Liver (tissue), 9 donors: ENCODE results near the gene MAP2K6. TPM values are rescaled to one million over a fixed set of nuclear protein-coding genes. Genes with fewer than 3 reads are reported as not detected.

ENCODE experiments used
- DNase-seq: peaks from one replicate; pipeline ENCODE4 v3.0.0-alpha.2; 2017; ENCODE audit warnings: low spot score
- H3K27ac ChIP-seq, 2 donors: one replicate each; pipeline ENCODE4 v1.7.0; 2013; ENCODE audit warnings: inconsistent platforms in 2 of 2, low read length in 2 of 2, control low read depth in 1 of 2, low read depth in 1 of 2, mild to moderate bottlenecking in 1 of 2
- H3K27me3 ChIP-seq, 4 donors: one replicate each; pipeline versions ENCODE4 v1.6.1 to v1.7.0; 2013; ENCODE audit warnings: low read length in 3 of 4, inconsistent platforms in 1 of 4, mild to moderate bottlenecking in 1 of 4, moderate library complexity in 1 of 4; ENCODE audit not compliant: control insufficient read depth in 4 of 4, insufficient read depth in 4 of 4
- H3K36me3 ChIP-seq, 4 donors: one replicate each; pipeline versions ENCODE4 v1.6.1 to v1.7.0; 2013; ENCODE audit warnings: low read length in 3 of 4, mild to moderate bottlenecking in 3 of 4, low read depth in 1 of 4, moderate library complexity in 1 of 4; ENCODE audit not compliant: control insufficient read depth in 4 of 4, insufficient read depth in 3 of 4
- H3K4me1 ChIP-seq, 4 donors: one replicate each; pipeline versions ENCODE4 v1.6.1 to v1.7.0; 2013; ENCODE audit warnings: low read length in 3 of 4, mild to moderate bottlenecking in 3 of 4, moderate library complexity in 1 of 4; ENCODE audit not compliant: control insufficient read depth in 4 of 4, insufficient read depth in 4 of 4
- H3K4me3 ChIP-seq, 3 donors: one replicate each; pipeline versions ENCODE4 v1.6.1 to v1.7.0; 2013; ENCODE audit warnings: low read length in 3 of 3, control low read depth in 1 of 3, low read depth in 1 of 3, mild to moderate bottlenecking in 1 of 3
- H3K9ac ChIP-seq, 2 donors: one replicate each; pipeline ENCODE4 v1.7.0; 2013; ENCODE audit warnings: low read length in 2 of 2, mild to moderate bottlenecking in 2 of 2, moderate library complexity in 2 of 2, control low read depth in 1 of 2, low read depth in 1 of 2
- H3K9me3 ChIP-seq, 4 donors: one replicate each; pipeline versions ENCODE4 v1.6.1 to v1.7.0; 2013; ENCODE audit warnings: low read length in 3 of 4; ENCODE audit not compliant: control insufficient read depth in 4 of 4
- CTCF ChIP-seq: fragments of 150-350 bp; IDR thresholded peaks from 2 replicates; pipeline ENCODE4 v1.5.1; 2017; ENCODE audit warnings: improper control_type of control experiment, low read depth, low read length; ENCODE audit not compliant: missing input control
- EGR1 ChIP-seq, 2 donors: IDR thresholded peaks; 2 replicates each; pipeline ENCODE4 v1.6.1; 2016 to 2018; ENCODE audit warnings: antibody characterized with exemption in 2 of 2, low read depth in 2 of 2
- FOXA1 ChIP-seq: IDR thresholded peaks from 2 replicates; pipeline ENCODE4 v1.6.1; 2016; ENCODE audit warnings: antibody characterized with exemption
- FOXA2 ChIP-seq: IDR thresholded peaks from 2 replicates; pipeline ENCODE4 v1.6.1; 2016; ENCODE audit warnings: antibody characterized with exemption
- GABPA ChIP-seq, 2 donors: IDR thresholded peaks in 1 of 2; conservative IDR thresholded peaks in 1 of 2; 2 replicates each; pipeline ENCODE4 v1.6.1; 2016; ENCODE audit warnings: antibody characterized with exemption in 2 of 2, mild to moderate bottlenecking in 1 of 2, moderate library complexity in 1 of 2
- HNF4A ChIP-seq, 2 donors: conservative IDR thresholded peaks; 2 replicates each; pipeline ENCODE4 v1.6.1; 2016; ENCODE audit warnings: antibody characterized with exemption in 2 of 2, mild to moderate bottlenecking in 2 of 2
- HNF4G ChIP-seq: IDR thresholded peaks from 2 replicates; pipeline ENCODE4 v1.6.1; 2016; ENCODE audit warnings: antibody characterized with exemption
- JUND ChIP-seq, 2 donors: IDR thresholded peaks; 2 replicates each; pipeline ENCODE4 v1.6.1; 2016; ENCODE audit warnings: antibody characterized with exemption in 2 of 2
- MAX ChIP-seq: IDR thresholded peaks from 2 replicates; pipeline ENCODE4 v1.6.1; 2016; ENCODE audit warnings: antibody characterized with exemption
- NR2F2 ChIP-seq: IDR thresholded peaks from 2 replicates; pipeline ENCODE4 v1.6.1; 2016; ENCODE audit warnings: antibody characterized with exemption
- RAD21 ChIP-seq, 2 donors: IDR thresholded peaks; 2 replicates each; pipeline ENCODE4 v1.6.1; 2016; ENCODE audit warnings: antibody characterized with exemption in 2 of 2, mild to moderate bottlenecking in 2 of 2
- REST ChIP-seq: IDR thresholded peaks from 2 replicates; pipeline ENCODE4 v1.6.1; 2016; ENCODE audit warnings: antibody characterized with exemption, mild to moderate bottlenecking
- RXRA ChIP-seq, 2 donors: IDR thresholded peaks; 2 replicates each; pipeline ENCODE4 v1.6.1; 2017 to 2018; ENCODE audit warnings: antibody characterized with exemption in 2 of 2, mild to moderate bottlenecking in 1 of 2
- SP1 ChIP-seq: IDR thresholded peaks from 2 replicates; pipeline ENCODE4 v1.6.1; 2018; ENCODE audit warnings: antibody characterized with exemption, mild to moderate bottlenecking
- TAF1 ChIP-seq: conservative IDR thresholded peaks from 2 replicates; pipeline ENCODE4 v1.6.1; 2016; ENCODE audit warnings: antibody characterized with exemption, mild to moderate bottlenecking
- YY1 ChIP-seq: IDR thresholded peaks from 2 replicates; pipeline ENCODE4 v1.6.1; 2016; ENCODE audit warnings: antibody characterized with exemption, mild to moderate bottlenecking
- WGBS: extraction: QIAGEN DNeasy Blood & Tissue Kit; methylation state at CpG from one replicate; pipeline ENCODE4 v1.1.7; 2013; 5-methylcytosine and 5-hydroxymethylcytosine counted together
- polyA plus RNA-seq, 2 donors: library from polyadenylated mRNA; stranded (reverse) in 1 of 2; unstranded in 1 of 2; fragments of 200-250 nt in 1 of 2; fragments of >200 nt in 1 of 2; fragmentation: Nextera tagmentation in 1 of 2; extraction: Ambion mirVana in 1 of 2; gene quantifications; one replicate each; pipeline versions ENCODE4 v1.2.1 to v1.2.3, GENCODE V29; 2013 to 2015
- total RNA-seq, 2 donors: library from RNA; depleted of rRNA; stranded (reverse); fragments of >200 nt; gene quantifications; one replicate each; pipeline ENCODE4 v1.2.3, GENCODE V29; 2014
- TF ChIP-seq, protein P1 (sequence below): IDR thresholded peaks from 2 replicates; pipeline ENCODE4 v1.6.1; 2016; ENCODE audit warnings: antibody characterized with exemption
- TF ChIP-seq, protein P2 (sequence below): IDR thresholded peaks from 2 replicates; pipeline ENCODE4 v1.6.1; 2016; ENCODE audit warnings: antibody characterized with exemption
- donor health status: healthy.
- donor health status: healthy.
- donor health status: healthy.
- donor health status: healthy.
- donor health status: healthy.

Gene MAP2K6
- total and polyA plus RNA-seq, 4 donors, result 0.31 to 5.4 (median 2.6) TPM

DNA sequence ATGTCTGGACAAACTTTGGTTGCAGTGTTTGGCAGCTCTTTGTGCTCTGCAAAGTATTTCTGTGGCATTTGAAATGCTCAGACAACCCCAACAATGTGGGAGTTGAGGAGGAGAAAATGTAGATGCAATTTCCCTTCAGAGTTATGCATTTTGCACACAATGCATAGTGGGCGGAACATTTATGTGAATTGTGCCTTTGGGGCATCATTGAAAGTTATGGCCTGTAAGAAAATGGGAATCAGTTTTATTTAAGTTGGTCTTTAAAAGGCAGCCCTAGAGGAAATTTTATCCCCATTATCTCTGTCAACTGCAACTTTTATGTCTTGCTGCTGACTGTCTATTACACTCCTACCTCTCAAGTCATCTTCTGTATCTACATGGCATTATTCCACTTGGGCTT lies 176.2 kb downstream of the MAP2K6 start:
- Histone ChIP-seq H3K4me1 (no peaks in the 10 kb centered on the region), H3K9me3 (no peaks in the 10 kb centered on the region), H3K27ac (no peak overlapping the region), H3K27me3 (peaks cover 0 to 3% (median 0%) of the 10 kb centered on the region in 4 donors), H3K36me3 (no peaks in the 10 kb centered on the region), H3K4me3 (no peak overlapping the region), H3K9ac (no peak overlapping the region)
- 95% methylated on average over 1 of the region's 1 CpG for WGBS
- no peak for TF ChIP-seq FOXA2
- TF ChIP-seq JUND (IDR thresholded peaks at IDR 0.05), result no peak
- TF ChIP-seq HNF4G, result no peak
- TF ChIP-seq NR2F2, result no peak
- TF ChIP-seq SP1, result no peak
- no peak for TF ChIP-seq HNF4A (conservative IDR thresholded peaks at IDR 0.05)
- no peak for TF ChIP-seq GABPA (IDR thresholded peaks at IDR 0.05 in 1 of 2, conservative IDR thresholded peaks at IDR 0.05 in 1 of 2)
- no peak for TF ChIP-seq FOXA1
- TF ChIP-seq CTCF, result no peak
- TF ChIP-seq, protein P1, sequence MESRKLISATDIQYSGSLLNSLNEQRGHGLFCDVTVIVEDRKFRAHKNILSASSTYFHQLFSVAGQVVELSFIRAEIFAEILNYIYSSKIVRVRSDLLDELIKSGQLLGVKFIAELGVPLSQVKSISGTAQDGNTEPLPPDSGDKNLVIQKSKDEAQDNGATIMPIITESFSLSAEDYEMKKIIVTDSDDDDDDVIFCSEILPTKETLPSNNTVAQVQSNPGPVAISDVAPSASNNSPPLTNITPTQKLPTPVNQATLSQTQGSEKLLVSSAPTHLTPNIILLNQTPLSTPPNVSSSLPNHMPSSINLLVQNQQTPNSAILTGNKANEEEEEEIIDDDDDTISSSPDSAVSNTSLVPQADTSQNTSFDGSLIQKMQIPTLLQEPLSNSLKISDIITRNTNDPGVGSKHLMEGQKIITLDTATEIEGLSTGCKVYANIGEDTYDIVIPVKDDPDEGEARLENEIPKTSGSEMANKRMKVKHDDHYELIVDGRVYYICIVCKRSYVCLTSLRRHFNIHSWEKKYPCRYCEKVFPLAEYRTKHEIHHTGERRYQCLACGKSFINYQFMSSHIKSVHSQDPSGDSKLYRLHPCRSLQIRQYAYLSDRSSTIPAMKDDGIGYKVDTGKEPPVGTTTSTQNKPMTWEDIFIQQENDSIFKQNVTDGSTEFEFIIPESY, result no peak
- TF ChIP-seq REST, result no peak
- TF ChIP-seq YY1, result no peak
- no peak for TF ChIP-seq EGR1 (IDR thresholded peaks at IDR 0.05; ENCODE audit: low read depth in 2 of 2)
- no peak for TF ChIP-seq MAX
- TF ChIP-seq, protein P2, sequence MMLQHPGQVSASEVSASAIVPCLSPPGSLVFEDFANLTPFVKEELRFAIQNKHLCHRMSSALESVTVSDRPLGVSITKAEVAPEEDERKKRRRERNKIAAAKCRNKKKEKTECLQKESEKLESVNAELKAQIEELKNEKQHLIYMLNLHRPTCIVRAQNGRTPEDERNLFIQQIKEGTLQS, result no peak
- TF ChIP-seq RXRA (IDR thresholded peaks at IDR 0.05), result no peak
- no peak for TF ChIP-seq TAF1
- TF ChIP-seq RAD21 (IDR thresholded peaks at IDR 0.05), result no peak
- DNase-seq, result no peak
